ENCODE results near the gene YY2. TPM values are rescaled to one million over a fixed set of nuclear protein-coding genes. Genes with fewer than 3 reads are reported as not detected.
A peak's percentile ranks its signal among the peaks of the same experiment; 100 is the strongest.

The YY2 gene
- total and polyA plus RNA-seq, 9 of the 15 experiments (the other 6 are each of a cell fraction or from before 2014, with no cell fraction given): 0.77 to 2.2 (median 1.1) TPM

DNA sequence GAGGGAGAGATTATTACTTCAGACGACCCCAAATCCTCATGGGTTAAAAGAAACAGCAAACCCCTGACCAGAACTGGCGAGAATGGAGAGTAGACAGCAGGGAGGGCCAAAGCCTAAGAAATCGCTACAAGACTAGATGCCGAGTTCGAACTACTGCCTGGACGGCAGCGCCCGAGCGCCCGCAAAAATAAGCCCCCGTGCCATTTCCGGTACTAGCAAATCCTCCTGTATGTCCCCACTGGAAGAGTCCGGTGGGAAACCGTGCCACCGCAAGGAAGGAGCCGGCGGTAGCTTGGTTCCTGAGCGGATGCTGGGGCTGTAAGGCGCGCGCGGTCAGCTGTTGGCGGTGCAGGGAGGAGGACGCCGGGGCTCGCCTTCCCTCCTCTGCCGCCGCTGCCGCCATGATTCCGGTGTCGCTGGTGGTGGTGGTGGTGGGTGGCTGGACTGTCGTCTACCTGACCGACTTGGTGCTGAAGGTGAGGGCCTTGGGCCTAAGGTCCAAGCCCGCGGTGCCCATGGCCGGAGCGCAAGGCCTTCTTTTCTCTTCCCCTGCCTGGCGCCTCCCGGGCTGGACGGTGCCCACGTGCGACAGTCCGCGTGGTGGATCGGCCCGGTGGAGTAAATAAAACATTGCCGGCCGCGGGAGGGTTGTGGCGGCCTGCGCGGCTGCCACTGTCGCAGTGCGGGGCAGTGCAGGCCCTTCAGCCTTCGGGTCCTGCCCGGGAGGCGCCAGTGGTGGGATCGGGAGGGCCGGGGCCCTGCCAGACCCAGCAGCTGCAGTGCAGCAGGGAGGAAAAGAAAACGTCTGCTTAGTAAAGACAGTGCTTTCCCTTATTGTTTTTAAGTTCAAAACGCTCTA, 16.2 kb upstream of the YY2 start, which contains the start of gene MBTPS2 (continued):
- TF ChIP-seq DMBX1 (CRISPR knock-in tag; IDR thresholded peaks at IDR 0.05; ENCODE audit: borderline replicate concordance) (0 out of 2 replicates have a peak, but pooled peaks have one; percentile 25), NCOR1 (IDR thresholded peaks at IDR 0.05) (peak; percentile 38; the same call in 1 of the 2 replicates), TFAM (CRISPR knock-in tag; conservative IDR thresholded peaks at IDR 0.05) (no peak), SOX6 (IDR thresholded peaks at IDR 0.05) (peak; percentile 51; the same call in 1 of the 2 replicates), SIN3A (IDR thresholded peaks at IDR 0.05; ENCODE audit: borderline replicate concordance in 2 of 2, control insufficient read depth in 1 of 2, low read depth in 2 of 2, low read length in 2 of 2) (peak in 1 of 2 experiments; percentile 76; a peak in 1 of 4 replicates), RNF2 (IDR thresholded peaks at IDR 0.05) (0 out of 2 replicates have a peak, but pooled peaks have one; percentile 76), TAF7 (tag; IDR thresholded peaks at IDR 0.05) (peak; percentile 97), PHF8 (IDR thresholded peaks at IDR 0.05; ENCODE audit: borderline replicate concordance, low read length) (peak; percentile 93), NCOA4 (IDR thresholded peaks at IDR 0.05; ENCODE audit: partially characterized antibody) (no peak), TEAD4 (IDR thresholded peaks at IDR 0.05; ENCODE audit: low read length) (no peak), TEAD4 (CRISPR knock-in tag; IDR thresholded peaks at IDR 0.05; ENCODE audit: borderline replicate concordance) (no peak), RBBP5 (IDR thresholded peaks at IDR 0.05; ENCODE audit: borderline replicate concordance, insufficient read depth, low read length, poor library complexity, severe bottlenecking) (peak; percentile 77), MTA3 (IDR thresholded peaks at IDR 0.05; ENCODE audit: borderline replicate concordance) (peak; percentile 90)
- TF ChIP-seq, protein P1, sequence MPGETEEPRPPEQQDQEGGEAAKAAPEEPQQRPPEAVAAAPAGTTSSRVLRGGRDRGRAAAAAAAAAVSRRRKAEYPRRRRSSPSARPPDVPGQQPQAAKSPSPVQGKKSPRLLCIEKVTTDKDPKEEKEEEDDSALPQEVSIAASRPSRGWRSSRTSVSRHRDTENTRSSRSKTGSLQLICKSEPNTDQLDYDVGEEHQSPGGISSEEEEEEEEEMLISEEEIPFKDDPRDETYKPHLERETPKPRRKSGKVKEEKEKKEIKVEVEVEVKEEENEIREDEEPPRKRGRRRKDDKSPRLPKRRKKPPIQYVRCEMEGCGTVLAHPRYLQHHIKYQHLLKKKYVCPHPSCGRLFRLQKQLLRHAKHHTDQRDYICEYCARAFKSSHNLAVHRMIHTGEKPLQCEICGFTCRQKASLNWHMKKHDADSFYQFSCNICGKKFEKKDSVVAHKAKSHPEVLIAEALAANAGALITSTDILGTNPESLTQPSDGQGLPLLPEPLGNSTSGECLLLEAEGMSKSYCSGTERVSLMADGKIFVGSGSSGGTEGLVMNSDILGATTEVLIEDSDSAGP (CRISPR knock-in tag; IDR thresholded peaks at IDR 0.05): peak; percentile 64; the same call in 1 of the 2 replicates
- TF ChIP-seq, protein P2, sequence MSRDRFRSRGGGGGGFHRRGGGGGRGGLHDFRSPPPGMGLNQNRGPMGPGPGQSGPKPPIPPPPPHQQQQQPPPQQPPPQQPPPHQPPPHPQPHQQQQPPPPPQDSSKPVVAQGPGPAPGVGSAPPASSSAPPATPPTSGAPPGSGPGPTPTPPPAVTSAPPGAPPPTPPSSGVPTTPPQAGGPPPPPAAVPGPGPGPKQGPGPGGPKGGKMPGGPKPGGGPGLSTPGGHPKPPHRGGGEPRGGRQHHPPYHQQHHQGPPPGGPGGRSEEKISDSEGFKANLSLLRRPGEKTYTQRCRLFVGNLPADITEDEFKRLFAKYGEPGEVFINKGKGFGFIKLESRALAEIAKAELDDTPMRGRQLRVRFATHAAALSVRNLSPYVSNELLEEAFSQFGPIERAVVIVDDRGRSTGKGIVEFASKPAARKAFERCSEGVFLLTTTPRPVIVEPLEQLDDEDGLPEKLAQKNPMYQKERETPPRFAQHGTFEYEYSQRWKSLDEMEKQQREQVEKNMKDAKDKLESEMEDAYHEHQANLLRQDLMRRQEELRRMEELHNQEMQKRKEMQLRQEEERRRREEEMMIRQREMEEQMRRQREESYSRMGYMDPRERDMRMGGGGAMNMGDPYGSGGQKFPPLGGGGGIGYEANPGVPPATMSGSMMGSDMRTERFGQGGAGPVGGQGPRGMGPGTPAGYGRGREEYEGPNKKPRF (IDR thresholded peaks at IDR 0.05; ENCODE audit: low read depth, low read length): no peak
- TF ChIP-seq, protein P3, sequence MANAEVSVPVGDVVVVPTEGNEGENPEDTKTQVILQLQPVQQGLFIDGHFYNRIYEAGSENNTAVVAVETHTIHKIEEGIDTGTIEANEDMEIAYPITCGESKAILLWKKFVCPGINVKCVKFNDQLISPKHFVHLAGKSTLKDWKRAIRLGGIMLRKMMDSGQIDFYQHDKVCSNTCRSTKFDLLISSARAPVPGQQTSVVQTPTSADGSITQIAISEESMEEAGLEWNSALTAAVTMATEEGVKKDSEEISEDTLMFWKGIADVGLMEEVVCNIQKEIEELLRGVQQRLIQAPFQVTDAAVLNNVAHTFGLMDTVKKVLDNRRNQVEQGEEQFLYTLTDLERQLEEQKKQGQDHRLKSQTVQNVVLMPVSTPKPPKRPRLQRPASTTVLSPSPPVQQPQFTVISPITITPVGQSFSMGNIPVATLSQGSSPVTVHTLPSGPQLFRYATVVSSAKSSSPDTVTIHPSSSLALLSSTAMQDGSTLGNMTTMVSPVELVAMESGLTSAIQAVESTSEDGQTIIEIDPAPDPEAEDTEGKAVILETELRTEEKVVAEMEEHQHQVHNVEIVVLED (CRISPR knock-in tag; IDR thresholded peaks at IDR 0.05): peak; percentile 51; the same call in 1 of the 2 replicates
- TF ChIP-seq, protein P4, sequence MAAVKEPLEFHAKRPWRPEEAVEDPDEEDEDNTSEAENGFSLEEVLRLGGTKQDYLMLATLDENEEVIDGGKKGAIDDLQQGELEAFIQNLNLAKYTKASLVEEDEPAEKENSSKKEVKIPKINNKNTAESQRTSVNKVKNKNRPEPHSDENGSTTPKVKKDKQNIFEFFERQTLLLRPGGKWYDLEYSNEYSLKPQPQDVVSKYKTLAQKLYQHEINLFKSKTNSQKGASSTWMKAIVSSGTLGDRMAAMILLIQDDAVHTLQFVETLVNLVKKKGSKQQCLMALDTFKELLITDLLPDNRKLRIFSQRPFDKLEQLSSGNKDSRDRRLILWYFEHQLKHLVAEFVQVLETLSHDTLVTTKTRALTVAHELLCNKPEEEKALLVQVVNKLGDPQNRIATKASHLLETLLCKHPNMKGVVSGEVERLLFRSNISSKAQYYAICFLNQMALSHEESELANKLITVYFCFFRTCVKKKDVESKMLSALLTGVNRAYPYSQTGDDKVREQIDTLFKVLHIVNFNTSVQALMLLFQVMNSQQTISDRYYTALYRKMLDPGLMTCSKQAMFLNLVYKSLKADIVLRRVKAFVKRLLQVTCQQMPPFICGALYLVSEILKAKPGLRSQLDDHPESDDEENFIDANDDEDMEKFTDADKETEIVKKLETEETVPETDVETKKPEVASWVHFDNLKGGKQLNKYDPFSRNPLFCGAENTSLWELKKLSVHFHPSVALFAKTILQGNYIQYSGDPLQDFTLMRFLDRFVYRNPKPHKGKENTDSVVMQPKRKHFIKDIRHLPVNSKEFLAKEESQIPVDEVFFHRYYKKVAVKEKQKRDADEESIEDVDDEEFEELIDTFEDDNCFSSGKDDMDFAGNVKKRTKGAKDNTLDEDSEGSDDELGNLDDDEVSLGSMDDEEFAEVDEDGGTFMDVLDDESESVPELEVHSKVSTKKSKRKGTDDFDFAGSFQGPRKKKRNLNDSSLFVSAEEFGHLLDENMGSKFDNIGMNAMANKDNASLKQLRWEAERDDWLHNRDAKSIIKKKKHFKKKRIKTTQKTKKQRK (IDR thresholded peaks at IDR 0.05; ENCODE audit: borderline replicate concordance, low read depth, low read length): no peak; the same call in 1 of the 2 replicates

Measured in K562 (cell line).